ENCODE measurements around the gene SAYSD1. TPM values are rescaled to one million over a fixed set of nuclear protein-coding genes. Genes with fewer than 3 reads are reported as not detected.

Gene SAYSD1
- total and polyA plus RNA-seq, 2 experiments from 2014 or later: 8.2 to 10.0 TPM

- no peak for TF ChIP-seq ZNF462 (CRISPR knock-in tag; IDR thresholded peaks at IDR 0.05)
- no peak for TF ChIP-seq REST (IDR thresholded peaks at IDR 0.05; ENCODE audit: unreplicated experiment)
- no peak for TF ChIP-seq ZNF114 (CRISPR knock-in tag; IDR thresholded peaks at IDR 0.05)
Observed at GRCh38 chr6:39068391-39068790, 46.6 kb downstream of the SAYSD1 start (continued).

- H2AFZ ChIP-seq: no peak overlapping the region
- H4K20me1 ChIP-seq (replicated peaks; ENCODE audit: insufficient read depth): no peaks in the 10 kb centered on the region; the same call in 1 of the 2 replicates
- no peak overlapping the region for H3K4me3 ChIP-seq
- no peak overlapping the region for H3K27ac ChIP-seq (ENCODE audit: low read depth)
- no peaks in the 10 kb centered on the region for H3K79me2 ChIP-seq (replicated peaks; ENCODE audit: insufficient read depth)
- H3F3A ChIP-seq (replicated peaks; ENCODE audit: low read depth): no peaks in the 10 kb centered on the region
- Mint-ChIP-seq H3K27ac (no peak overlapping the region), H3K36me3 (ENCODE audit: low read depth) (peaks cover 2% of the 10 kb centered on the region; the same call in 2 of the 3 replicates), H3K4me3 (no peak overlapping the region), H3K4me1 (no peaks in the 10 kb centered on the region), H3K9me3 (no peaks in the 10 kb centered on the region), H3K27me3 (ENCODE audit: insufficient read depth, low read depth, poor library complexity) (no peaks in the 10 kb centered on the region)
- no peaks in the 10 kb centered on the region for H3K9me2 ChIP-seq (ENCODE audit: insufficient read depth)
- no peak for DNase-seq (ENCODE audit: low spot score)
- no peaks in the 10 kb centered on the region for H3K27me3 ChIP-seq (ENCODE audit: insufficient read depth)
- no peak overlapping the region for H3K4me2 ChIP-seq
- no peak for ATAC-seq
- no peaks in the 10 kb centered on the region for H3K4me1 ChIP-seq (ENCODE audit: insufficient read depth)
- H3K36me3 ChIP-seq (ENCODE audit: insufficient read depth): no peaks in the 10 kb centered on the region; the same call in 1 of the 2 replicates
- TF ChIP-seq ZNF331 (CRISPR knock-in tag; IDR thresholded peaks at IDR 0.05; ENCODE audit: low read depth) (no peak), ZNF114 (CRISPR knock-in tag; IDR thresholded peaks at IDR 0.05) (no peak), CTCF (conservative IDR thresholded peaks at IDR 0.05; ENCODE audit: low read depth in 2 of 2) (no peak), STAT1 (IDR thresholded peaks at IDR 0.05; ENCODE audit: unreplicated experiment) (no peak), EZH2 (IDR thresholded peaks at IDR 0.05; ENCODE audit: low read depth, unreplicated experiment) (no peak)
Observed at GRCh38 chr6:39065561-39065960, 49.4 kb downstream of the SAYSD1 start.
